ENCODE data around the gene IGFBP2. TPM values are rescaled to one million over a fixed set of nuclear protein-coding genes. Genes with fewer than 3 reads are reported as not detected.

The IGFBP2 gene
- total RNA-seq, 1 experiment from 2014 or later = 175 TPM

- H3K27ac ChIP-seq = no peak overlapping the region
- H3K27me3 ChIP-seq = no peaks in the 10 kb centered on the region
- H3K9me3 ChIP-seq (replicated peaks) = no peaks in the 10 kb centered on the region
- no peaks in the 10 kb centered on the region for H3K36me3 ChIP-seq
- H3K4me1 ChIP-seq = no peaks in the 10 kb centered on the region
- DNase-seq = no peak
- no peak overlapping the region for H3K4me3 ChIP-seq
Observed at GRCh38 chr2:216671791-216672343, 38.6 kb downstream of the IGFBP2 start.

- H3K4me3 ChIP-seq = no peak overlapping the region
- no peaks in the 10 kb centered on the region for H3K9me3 ChIP-seq (replicated peaks)
- no peaks in the 10 kb centered on the region for H3K27me3 ChIP-seq
- DNase-seq = no peak
- no peak overlapping the region for H3K27ac ChIP-seq
- H3K4me1 ChIP-seq = no peaks in the 10 kb centered on the region
- no peaks in the 10 kb centered on the region for H3K36me3 ChIP-seq
Observed at GRCh38 chr2:216672466-216672865, 39.2 kb downstream of the IGFBP2 start.

- no peak overlapping the region for H3K27ac ChIP-seq
- H3K27me3 ChIP-seq = no peaks in the 10 kb centered on the region
- no peak for DNase-seq
- no peak overlapping the region for H3K4me3 ChIP-seq
- no peaks in the 10 kb centered on the region for H3K4me1 ChIP-seq
- no peaks in the 10 kb centered on the region for H3K9me3 ChIP-seq (replicated peaks)
- no peaks in the 10 kb centered on the region for H3K36me3 ChIP-seq
Observed at GRCh38 chr2:216673021-216673420, 39.8 kb downstream of the IGFBP2 start.

- no peaks in the 10 kb centered on the region for H3K27me3 ChIP-seq
- H3K36me3 ChIP-seq = no peaks in the 10 kb centered on the region
- no peak overlapping the region for H3K4me3 ChIP-seq
- no peaks in the 10 kb centered on the region for H3K4me1 ChIP-seq
- H3K27ac ChIP-seq = no peak overlapping the region
- no peak for DNase-seq
- no peaks in the 10 kb centered on the region for H3K9me3 ChIP-seq (replicated peaks)
Observed at GRCh38 chr2:216673609-216674008, 40.4 kb downstream of the IGFBP2 start.

- no peaks in the 10 kb centered on the region for H3K27me3 ChIP-seq
- H3K4me3 ChIP-seq = no peak overlapping the region
- H3K4me1 ChIP-seq = peaks cover 2% of the 10 kb centered on the region
- no peaks in the 10 kb centered on the region for H3K9me3 ChIP-seq (replicated peaks)
- H3K27ac ChIP-seq = no peak overlapping the region
- no peak for DNase-seq
- no peaks in the 10 kb centered on the region for H3K36me3 ChIP-seq
Observed at GRCh38 chr2:216674376-216674775, 41.2 kb downstream of the IGFBP2 start.

GRCh38 chr2:216676630-216677029 lies 43.4 kb downstream of the IGFBP2 start:
- DNase-seq = no peak
- Histone ChIP-seq H3K36me3 (no peaks in the 10 kb centered on the region), H3K27me3 (no peaks in the 10 kb centered on the region), H3K4me3 (no peak overlapping the region), H3K9me3 (replicated peaks) (no peaks in the 10 kb centered on the region), H3K4me1 (peaks cover 21% of the 10 kb centered on the region), H3K27ac (no peak overlapping the region)

- Histone ChIP-seq H3K4me3 (no peak overlapping the region), H3K9me3 (replicated peaks) (no peaks in the 10 kb centered on the region), H3K36me3 (no peaks in the 10 kb centered on the region), H3K4me1 (peaks cover 29% of the 10 kb centered on the region), H3K27me3 (no peaks in the 10 kb centered on the region), H3K27ac (no peak overlapping the region)
- DNase-seq = no peak
Observed at GRCh38 chr2:216677439-216678097, 44.3 kb downstream of the IGFBP2 start.

GRCh38 chr2:216678098-216678465 lies 44.9 kb downstream of the IGFBP2 start:
- Histone ChIP-seq H3K36me3 (no peaks in the 10 kb centered on the region), H3K4me3 (no peak overlapping the region), H3K27me3 (no peaks in the 10 kb centered on the region), H3K9me3 (replicated peaks) (no peaks in the 10 kb centered on the region), H3K27ac (no peak overlapping the region), H3K4me1 (peaks cover 31% of the 10 kb centered on the region)
- DNase-seq = no peak

- no peak overlapping the region for H3K27ac ChIP-seq
- no peaks in the 10 kb centered on the region for H3K36me3 ChIP-seq
- no peaks in the 10 kb centered on the region for H3K9me3 ChIP-seq (replicated peaks)
- DNase-seq = no peak
- H3K4me1 ChIP-seq = peaks cover 31% of the 10 kb centered on the region
- no peaks in the 10 kb centered on the region for H3K27me3 ChIP-seq
- no peak overlapping the region for H3K4me3 ChIP-seq
Observed at GRCh38 chr2:216678813-216679657, 45.8 kb downstream of the IGFBP2 start.

GRCh38 chr2:216679658-216680024 lies 46.4 kb downstream of the IGFBP2 start:
- no peaks in the 10 kb centered on the region for H3K36me3 ChIP-seq
- DNase-seq = peak; percentile 61 to 70
- H3K4me1 ChIP-seq = peaks cover 33% of the 10 kb centered on the region
- no peak overlapping the region for H3K27ac ChIP-seq
- H3K4me3 ChIP-seq = no peak overlapping the region
- H3K9me3 ChIP-seq (replicated peaks) = no peaks in the 10 kb centered on the region
- H3K27me3 ChIP-seq = no peaks in the 10 kb centered on the region

GRCh38 chr2:216680951-216681629 lies 47.9 kb downstream of the IGFBP2 start:
- no peak overlapping the region for H3K27ac ChIP-seq
- H3K4me1 ChIP-seq = peaks cover 33% of the 10 kb centered on the region
- H3K36me3 ChIP-seq = no peaks in the 10 kb centered on the region

GRCh38 chr2:216681683-216682082 lies 48.5 kb downstream of the IGFBP2 start:
- H3K27ac ChIP-seq = no peak overlapping the region; the same call in 1 of the 2 replicates
- no peaks in the 10 kb centered on the region for H3K27me3 ChIP-seq
- H3K4me1 ChIP-seq = peaks cover 33% of the 10 kb centered on the region
- no peak for DNase-seq
- H3K4me3 ChIP-seq = no peak overlapping the region
- H3K36me3 ChIP-seq = no peaks in the 10 kb centered on the region
- H3K9me3 ChIP-seq (replicated peaks) = no peaks in the 10 kb centered on the region

More at GRCh38 chr2:216680951-216681629, 47.9 kb downstream of the IGFBP2 start:
- no peaks in the 10 kb centered on the region for H3K9me3 ChIP-seq (replicated peaks)
- H3K27me3 ChIP-seq = no peaks in the 10 kb centered on the region
- DNase-seq = no peak
- no peak overlapping the region for H3K4me3 ChIP-seq

GRCh38 chr2:216683846-216684245 lies 50.6 kb downstream of the IGFBP2 start:
- Histone ChIP-seq H3K9me3 (replicated peaks) (no peaks in the 10 kb centered on the region), H3K27ac (no peak overlapping the region), H3K4me1 (peaks cover 42% of the 10 kb centered on the region), H3K4me3 (no peak overlapping the region), H3K27me3 (no peaks in the 10 kb centered on the region), H3K36me3 (no peaks in the 10 kb centered on the region)
- no peak for DNase-seq

- DNase-seq = no peak
- Histone ChIP-seq H3K4me3 (no peak overlapping the region), H3K36me3 (no peaks in the 10 kb centered on the region), H3K27ac (no peak overlapping the region), H3K4me1 (peaks cover 46% of the 10 kb centered on the region), H3K9me3 (replicated peaks) (no peaks in the 10 kb centered on the region), H3K27me3 (no peaks in the 10 kb centered on the region)
Observed at GRCh38 chr2:216685327-216685875, 52.2 kb downstream of the IGFBP2 start.

- peaks cover 32% of the 10 kb centered on the region for H3K4me1 ChIP-seq
- H3K36me3 ChIP-seq = no peaks in the 10 kb centered on the region
- no peaks in the 10 kb centered on the region for H3K9me3 ChIP-seq (replicated peaks)
- H3K4me3 ChIP-seq = no peak overlapping the region
- no peak overlapping the region for H3K27ac ChIP-seq
- no peaks in the 10 kb centered on the region for H3K27me3 ChIP-seq
- DNase-seq = no peak
Observed at GRCh38 chr2:216687111-216687510, 53.9 kb downstream of the IGFBP2 start.
